SKM-1 (cell line): Measurements from ENCODE around the gene AFF1.
"Not testable (repeated sequence)": the region's sequence is repeated elsewhere in the genome, so short reads cannot be mapped to it uniquely, and the experiment has no call there.

Source experiments
- DNase-seq: peaks from one replicate; lab custom pipeline; 2025; ENCODE audit not compliant: unreplicated experiment; lab: John Stamatoyannopoulos, UW

Gene AFF1

DNA sequence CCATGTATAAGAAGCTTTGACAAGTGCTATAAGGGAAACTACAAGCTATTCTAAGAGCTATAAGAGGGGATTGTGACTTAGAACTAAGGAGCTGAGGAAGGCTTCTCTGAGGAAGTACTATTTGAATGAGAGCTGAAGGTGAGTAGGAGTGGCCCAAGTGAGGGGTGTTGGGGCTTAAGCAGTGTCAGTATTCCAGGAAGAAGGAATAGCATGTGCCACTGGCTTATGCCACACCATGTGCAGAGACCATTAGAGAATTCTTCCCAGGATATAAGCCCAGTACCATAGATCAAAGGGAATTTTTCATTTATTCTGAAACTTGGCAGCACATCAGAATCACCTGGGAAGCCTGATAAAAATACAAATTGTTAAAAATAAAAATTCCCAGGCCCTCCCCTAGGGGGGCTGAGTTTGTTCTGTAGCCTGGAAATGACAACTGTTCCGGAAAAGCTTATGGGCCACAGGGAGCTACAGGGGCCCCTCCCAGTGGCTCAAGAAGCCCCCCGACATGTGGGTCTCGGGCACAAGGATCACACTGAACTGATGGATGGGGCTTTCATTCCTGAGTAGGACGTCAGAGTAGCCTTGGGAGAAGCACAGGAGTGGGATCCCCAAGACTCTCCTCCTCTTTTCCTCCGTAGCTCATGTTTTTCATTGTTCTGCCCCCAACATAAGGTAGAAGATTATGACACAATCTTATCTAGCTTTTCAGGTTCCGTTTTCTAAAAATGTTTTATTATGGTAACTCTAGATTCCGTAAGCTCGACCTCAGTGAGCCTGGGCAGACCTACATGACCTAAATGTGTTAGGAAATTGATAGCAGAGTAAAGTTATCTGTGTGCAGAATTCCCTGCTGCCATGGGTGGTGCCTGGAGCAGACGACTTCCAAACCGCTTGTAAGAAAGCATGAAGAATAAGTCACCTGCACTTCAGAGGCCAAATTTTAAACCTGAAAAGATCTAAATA is 119.3 kb downstream of the AFF1 start:
- DNase-seq, result no peak

GRCh38 chr4:87054900-87055299 is 120.1 kb downstream of the AFF1 start:
- no peak for DNase-seq

DNA sequence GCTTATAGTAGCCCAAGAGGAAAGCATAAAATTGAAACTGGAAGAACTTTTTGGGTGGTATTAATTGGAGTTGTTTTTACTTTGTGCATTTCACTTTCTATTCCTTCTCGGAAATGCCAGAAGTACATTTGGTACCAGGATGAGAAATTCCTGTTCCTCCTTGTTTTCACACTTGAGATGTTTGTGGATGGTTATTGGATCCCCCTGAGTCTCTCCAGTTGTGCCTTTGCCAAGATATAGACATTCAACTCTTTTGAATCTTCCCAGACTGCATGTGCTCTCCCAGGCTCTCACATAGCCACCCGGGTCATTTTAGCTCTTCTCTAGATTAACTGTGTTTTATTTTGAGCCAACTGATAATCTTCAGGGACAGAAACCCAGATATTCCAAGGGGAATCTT is 120.5 kb downstream of the AFF1 start:
- no peak for DNase-seq

GRCh38 chr4:87056881-87057280 is 122.1 kb downstream of the AFF1 start:
- no peak for DNase-seq

- no peak for DNase-seq
Observed at GRCh38 chr4:87057835-87058355, 123.1 kb downstream of the AFF1 start.

- DNase-seq, result no peak
Observed at GRCh38 chr4:87058356-87059073, 123.7 kb downstream of the AFF1 start.

- DNase-seq, result no peak
Observed at GRCh38 chr4:87060957-87061356, 126.1 kb downstream of the AFF1 start.

GRCh38 chr4:87065021-87065420 is 130.2 kb downstream of the AFF1 start:
- DNase-seq, result no peak

- DNase-seq, result no peak
Observed at GRCh38 chr4:87066403-87067123, 131.8 kb downstream of the AFF1 start.

- no peak for DNase-seq
Observed at GRCh38 chr4:87067124-87067885, 132.5 kb downstream of the AFF1 start.

DNA sequence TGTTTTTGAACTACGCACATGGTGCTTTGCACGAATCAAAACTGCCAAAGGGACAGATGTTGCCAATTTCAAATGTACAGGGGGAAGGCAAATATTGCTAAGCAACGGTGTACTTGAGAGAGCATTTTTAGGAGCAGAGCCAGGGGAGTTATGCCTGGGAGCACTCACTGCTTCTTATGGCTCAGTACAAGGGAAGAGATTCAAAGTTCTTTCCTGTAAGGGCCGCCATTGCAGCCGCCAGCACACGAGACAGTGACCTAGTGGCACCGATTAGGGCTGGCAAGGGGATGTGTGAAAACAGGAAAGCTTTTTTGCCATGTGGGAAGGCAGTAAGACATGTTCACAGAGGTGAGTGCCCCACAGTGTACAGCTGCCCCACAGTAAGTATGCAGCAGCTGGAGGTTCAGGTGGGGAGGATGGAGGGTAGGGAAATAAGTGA is 133.8 kb downstream of the AFF1 start:
- no peak for DNase-seq

DNA sequence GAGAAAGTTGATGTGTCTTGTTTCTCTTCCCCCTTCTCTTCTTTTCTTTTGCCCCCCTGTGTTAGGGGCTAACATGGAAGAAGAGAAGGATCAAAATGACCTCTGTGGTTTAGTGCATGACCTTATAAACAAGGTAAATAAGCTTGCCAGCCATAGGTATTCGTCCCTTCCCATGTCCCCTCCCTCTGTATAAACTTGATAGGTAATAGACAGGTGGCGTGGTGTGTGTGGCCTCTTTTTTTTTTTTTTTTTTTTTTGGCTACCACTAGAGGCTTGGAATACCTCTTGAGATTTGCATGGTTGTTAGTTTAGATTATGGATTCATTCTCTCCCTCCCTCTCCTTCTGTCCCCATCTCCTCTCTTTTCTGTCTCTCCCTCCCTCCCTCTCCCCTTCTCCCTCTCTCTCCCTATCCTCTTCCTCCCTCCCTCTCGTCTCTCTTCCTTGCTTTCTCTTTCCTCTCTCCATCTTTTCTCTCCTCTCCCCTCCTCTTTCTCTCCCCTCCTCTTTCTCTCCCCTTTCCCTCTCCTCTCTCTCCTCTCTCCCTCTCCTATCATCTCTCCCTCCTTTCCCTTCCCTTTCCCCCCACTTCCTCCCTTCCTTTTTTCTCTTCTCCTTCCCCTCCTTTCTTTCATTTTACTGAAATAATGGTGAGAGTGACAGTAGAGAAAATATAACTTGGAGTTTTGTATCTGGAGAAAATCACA is 134.4 kb downstream of the AFF1 start:
- DNase-seq, result no peak

- DNase-seq, result no peak
Observed at GRCh38 chr4:87071401-87071800, 136.6 kb downstream of the AFF1 start.

DNA sequence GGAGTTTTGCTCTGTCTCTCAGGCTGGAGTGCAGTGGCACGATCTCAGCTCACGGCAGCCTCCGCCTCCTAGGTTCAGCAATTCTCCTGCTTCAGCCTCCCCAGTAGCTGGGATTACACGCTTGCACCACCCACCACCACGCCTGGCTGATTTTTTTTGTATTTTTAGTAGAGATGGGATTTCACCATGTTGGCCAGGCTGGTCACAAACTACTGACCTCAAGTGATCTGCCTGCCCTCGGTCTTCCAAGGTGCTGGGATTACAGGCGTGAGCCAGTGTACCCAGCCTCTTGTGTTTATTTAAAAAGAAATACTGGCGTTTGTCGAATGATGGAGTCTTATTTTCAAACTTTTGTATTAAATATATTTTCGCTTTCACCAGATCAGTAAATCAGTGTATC is 137.7 kb downstream of the AFF1 start:
- DNase-seq, result not testable (repeated sequence)

DNA sequence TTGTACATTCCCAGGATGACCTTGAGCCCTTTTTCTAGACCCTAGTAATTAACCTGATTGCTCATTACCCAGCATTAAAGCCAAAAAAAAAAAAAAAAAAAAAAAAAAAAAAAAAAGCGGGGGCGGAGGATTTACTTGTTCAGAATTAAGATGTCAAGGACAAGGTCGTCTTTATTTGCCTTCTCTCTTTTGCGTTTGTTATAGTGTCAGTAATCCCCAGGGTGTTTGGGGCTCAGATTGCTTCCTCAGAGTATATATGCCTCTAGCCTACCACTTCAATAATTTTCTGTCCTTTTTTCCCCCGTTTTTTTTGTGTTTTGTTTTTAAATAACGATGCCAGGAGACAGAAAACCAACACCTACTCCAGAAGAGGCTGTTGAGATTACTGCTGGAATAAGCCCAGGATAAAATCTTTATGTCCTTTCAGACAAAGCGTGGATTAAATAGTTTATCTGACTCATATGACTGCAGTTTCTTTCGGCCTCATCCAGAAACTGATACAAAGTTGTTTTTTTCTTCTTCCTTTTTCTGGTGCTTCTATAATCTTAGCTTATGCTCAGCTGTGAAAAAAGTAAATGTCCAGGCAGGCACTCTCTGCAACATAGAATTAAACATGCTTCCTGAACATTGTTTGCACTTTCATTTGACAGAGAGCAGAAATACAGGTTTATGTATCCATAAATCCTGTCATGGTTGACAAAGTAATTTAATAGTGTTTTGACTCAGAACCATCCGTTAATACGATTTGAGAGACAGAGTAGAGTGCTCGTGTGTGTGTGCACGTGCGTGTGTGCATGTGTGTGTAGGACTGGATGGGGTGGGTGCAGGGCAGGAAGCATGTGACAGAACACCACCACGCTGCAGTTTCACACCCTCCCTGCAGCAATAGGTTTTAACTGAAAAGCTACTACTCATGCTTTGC is 138.6 kb downstream of the AFF1 start:
- DNase-seq, result no peak

- DNase-seq, result no peak
Observed at GRCh38 chr4:87074121-87074488, 139.3 kb downstream of the AFF1 start.

- DNase-seq, result no peak
Observed at GRCh38 chr4:87075876-87076275, 141.1 kb downstream of the AFF1 start.

DNA sequence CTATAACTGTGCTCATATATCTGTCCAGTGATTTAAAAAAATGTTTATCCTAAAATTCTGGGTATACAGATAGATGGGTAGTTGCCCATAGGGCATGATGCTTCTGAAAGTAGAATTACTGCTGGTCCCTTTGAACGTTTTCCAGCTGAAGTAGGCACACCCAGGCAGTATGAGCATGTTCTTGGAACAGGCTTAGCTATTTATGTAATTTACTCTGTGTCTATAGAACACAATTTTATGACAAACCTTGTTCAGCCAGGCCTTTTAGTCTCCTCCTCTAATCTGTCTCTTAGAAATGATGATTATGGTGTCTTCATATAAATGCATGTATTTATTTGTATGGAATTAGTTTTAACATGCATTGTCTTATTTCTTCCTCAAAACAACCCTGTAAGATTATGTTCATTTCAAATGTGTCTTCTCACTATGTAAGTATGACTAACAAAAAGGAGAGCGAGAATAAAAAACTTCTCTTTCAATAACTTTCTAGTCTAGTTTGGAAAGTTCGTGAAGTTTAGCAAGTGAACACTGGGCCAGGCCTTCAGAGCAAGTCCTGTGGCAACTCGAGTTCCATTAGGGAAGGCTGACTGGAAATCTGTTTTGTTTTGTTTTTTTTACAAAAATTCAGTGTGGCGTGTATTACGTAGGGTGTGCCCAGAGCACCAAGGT is 142.0 kb downstream of the AFF1 start:
- DNase-seq, result no peak
